Measurements from ENCODE around the gene ANAPC10.

Gene ANAPC10

GRCh38 chr4:144967161-144967560, 130.8 kb downstream of the ANAPC10 start:
- no peak overlapping the region for H3K4me3 ChIP-seq (ENCODE audit: low read depth, low read length)
- no peak for TF ChIP-seq CTCF (conservative IDR thresholded peaks at IDR 0.05; ENCODE audit: low read depth, low read length)
- no peak for DNase-seq (ENCODE audit: low read depth)

GRCh38 chr4:144962300-144962699, 135.7 kb downstream of the ANAPC10 start:
- DNase-seq (ENCODE audit: low read depth), result no peak
- no peak for TF ChIP-seq CTCF (conservative IDR thresholded peaks at IDR 0.05; ENCODE audit: low read depth, low read length)
- no peak overlapping the region for H3K4me3 ChIP-seq (ENCODE audit: low read depth, low read length)

GRCh38 chr4:144955104-144955503, 142.9 kb downstream of the ANAPC10 start:
- no peak overlapping the region for H3K4me3 ChIP-seq (ENCODE audit: low read depth, low read length)
- peak; percentile 13 for TF ChIP-seq CTCF (conservative IDR thresholded peaks at IDR 0.05; ENCODE audit: low read depth, low read length)
- no peak for DNase-seq (ENCODE audit: low read depth)

GRCh38 chr4:144954230-144954629, 143.8 kb downstream of the ANAPC10 start:
- no peak for DNase-seq (ENCODE audit: low read depth)
- H3K4me3 ChIP-seq (ENCODE audit: low read depth, low read length), result no peak overlapping the region
- TF ChIP-seq CTCF (conservative IDR thresholded peaks at IDR 0.05; ENCODE audit: low read depth, low read length), result no peak

GRCh38 chr4:144948421-144948820, 149.6 kb downstream of the ANAPC10 start:
- H3K4me3 ChIP-seq (ENCODE audit: low read depth, low read length), result no peak overlapping the region
- no peak for DNase-seq (ENCODE audit: low read depth)
- no peak for TF ChIP-seq CTCF (conservative IDR thresholded peaks at IDR 0.05; ENCODE audit: low read depth, low read length)

GRCh38 chr4:144948009-144948408, 150.0 kb downstream of the ANAPC10 start:
- no peak for TF ChIP-seq CTCF (conservative IDR thresholded peaks at IDR 0.05; ENCODE audit: low read depth, low read length)
- no peak overlapping the region for H3K4me3 ChIP-seq (ENCODE audit: low read depth, low read length)
- no peak for DNase-seq (ENCODE audit: low read depth)
